Measurements from ENCODE around the gene ENOX1. TPM values are rescaled to one million over a fixed set of nuclear protein-coding genes. Genes with fewer than 3 reads are reported as not detected.

Gene ENOX1
- total and polyA plus RNA-seq, 2 of the 13 experiments (the other 11 are each of a cell fraction or from before 2014, with no cell fraction given): not detected

DNA sequence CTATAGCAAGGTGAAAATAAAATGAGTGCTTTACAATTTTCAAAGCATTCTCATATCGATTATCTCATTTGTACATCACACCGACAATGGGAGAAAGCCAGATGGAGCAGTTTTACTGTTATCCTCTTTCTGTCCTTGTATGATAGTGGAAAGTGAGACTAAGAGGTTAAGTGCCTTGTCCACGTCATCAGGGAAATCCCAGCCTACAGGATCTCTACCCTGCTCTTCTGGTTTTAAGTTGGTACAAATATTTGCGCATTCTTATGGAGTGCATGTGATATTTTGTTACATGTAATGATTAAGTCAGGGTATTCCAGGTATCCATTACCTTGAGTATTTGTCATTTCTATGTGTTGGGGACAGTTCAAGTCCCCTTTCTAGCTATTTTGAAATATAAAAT is 12.4 kb upstream of the ENOX1 start:
- Histone ChIP-seq H4K20me1 (ENCODE audit: insufficient read depth, low read length) (no peaks in the 10 kb centered on the region), H3K79me2 (ENCODE audit: insufficient read depth, low read length) (no peaks in the 10 kb centered on the region), H3K27ac (ENCODE audit: extremely low read length, insufficient read depth, low read length) (no peak overlapping the region), H3K4me2 (ENCODE audit: low read depth, low read length) (no peak overlapping the region), H3K27me3 (ENCODE audit: control insufficient read depth in 1 of 2, insufficient read depth in 2 of 2, low read length in 2 of 2) (no peaks in the 10 kb centered on the region), H3K36me3 (replicated peaks in 1 of 2; ENCODE audit: control insufficient read depth in 1 of 2, insufficient read depth in 2 of 2, low read length in 2 of 2) (no peaks in the 10 kb centered on the region), H3K9ac (ENCODE audit: insufficient read depth, low read depth, low read length) (no peak overlapping the region), H3K4me1 (ENCODE audit: insufficient read depth, low read length) (no peaks in the 10 kb centered on the region), H3K4me3 (replicated peaks in 1 of 3; ENCODE audit: insufficient read depth in 1 of 3, low read depth in 2 of 3, low read length in 3 of 3) (no peak overlapping the region), H3K9me3 (ENCODE audit: low read length) (no peaks in the 10 kb centered on the region), H2AFZ (ENCODE audit: low read length) (no peak overlapping the region)
- no peak for DNase-seq (ENCODE audit: low spot score)
- BruUV-seq (replicated peaks): no TSS peak
- intact Hi-C loops (cut with micrococcal nuclease; ENCODE audit: unreplicated experiment) (no loop called here), in situ Hi-C loops (cut with HindIII; ENCODE audit: extremely low pct_ligation_motif_present, low pct_unique_long_range_greater_than_20kb) (loop anchor here (10.0 to 25.0 kb wide), 2 partner anchors 487 to 1204 kb away; no protein-coding TSS in a partner anchor)
- TF ChIP-seq ZNF383 (CRISPR knock-in tag; IDR thresholded peaks at IDR 0.05; ENCODE audit: borderline replicate concordance) (no peak), CREB1 (IDR thresholded peaks at IDR 0.05) (peak; percentile 69), CREB1 (CRISPR knock-in tag; IDR thresholded peaks at IDR 0.05) (no peak)
- CTCF ChIA-PET (ENCODE audit: low intra/inter-chr PET ratio, low total read pairs): no interaction called here
- 0% methylated on average over 4 of the region's 4 CpGs for WGBS (ENCODE audit: low lambda C conversion rate)
- no peak for ATAC-seq
- POLR2A ChIA-PET: no interaction called here
- FAIRE-seq: no peak

DNA sequence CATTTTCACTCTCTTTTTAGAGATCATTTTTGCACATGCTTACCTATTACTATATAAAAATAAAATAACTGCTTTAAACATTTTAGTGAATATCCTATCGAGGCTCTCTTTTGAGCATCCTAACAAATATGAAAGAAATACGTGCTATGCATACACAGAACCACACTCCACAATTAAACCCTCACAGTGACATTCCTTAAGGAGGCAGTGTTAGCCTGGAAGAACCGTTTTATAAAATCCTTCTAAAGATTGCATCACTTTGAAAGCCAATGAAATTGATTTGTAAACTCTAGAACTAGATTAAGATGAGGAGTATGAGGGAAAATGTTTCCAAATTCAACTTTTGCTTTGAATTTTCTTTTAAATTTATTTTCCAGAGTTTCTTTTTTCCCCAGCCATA is 11.1 kb upstream of the ENOX1 start:
- TF ChIP-seq ZNF143 (CRISPR knock-in tag; IDR thresholded peaks at IDR 0.05): no peak
- TF ChIP-seq DNMT1 (CRISPR knock-in tag; IDR thresholded peaks at IDR 0.05): no peak
- no peak for TF ChIP-seq ZNF781 (CRISPR knock-in tag; IDR thresholded peaks at IDR 0.05; ENCODE audit: borderline replicate concordance, not compliant biosample characterization)
- no peak for TF ChIP-seq PHF20 (CRISPR knock-in tag; IDR thresholded peaks at IDR 0.05)
- TF ChIP-seq, protein P1, sequence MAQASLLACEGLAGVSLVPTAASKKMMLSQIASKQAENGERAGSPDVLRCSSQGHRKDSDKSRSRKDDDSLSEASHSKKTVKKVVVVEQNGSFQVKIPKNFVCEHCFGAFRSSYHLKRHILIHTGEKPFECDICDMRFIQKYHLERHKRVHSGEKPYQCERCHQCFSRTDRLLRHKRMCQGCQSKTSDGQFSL (CRISPR knock-in tag; IDR thresholded peaks at IDR 0.05): no peak
- no peak for TF ChIP-seq HCFC1 (IDR thresholded peaks at IDR 0.05; ENCODE audit: low read depth, low read length)
- H3K4me2 ChIP-seq (ENCODE audit: low read depth, low read length): no peak overlapping the region
- no peaks in the 10 kb centered on the region for H3K27me3 ChIP-seq (ENCODE audit: control insufficient read depth in 1 of 2, insufficient read depth in 2 of 2, low read length in 2 of 2)
- H3K79me2 ChIP-seq (ENCODE audit: insufficient read depth, low read length): no peaks in the 10 kb centered on the region
- ATAC-seq: no peak
- no peak for DNase-seq (ENCODE audit: low spot score)
- in situ Hi-C loops (cut with HindIII; ENCODE audit: extremely low pct_ligation_motif_present, low pct_unique_long_range_greater_than_20kb): loop anchor here (10.0 to 25.0 kb wide), 2 partner anchors 486 to 1203 kb away; no protein-coding TSS in a partner anchor
- no peak overlapping the region for H3K9ac ChIP-seq (ENCODE audit: insufficient read depth, low read depth, low read length)
- no peaks in the 10 kb centered on the region for H3K36me3 ChIP-seq (replicated peaks in 1 of 2; ENCODE audit: control insufficient read depth in 1 of 2, insufficient read depth in 2 of 2, low read length in 2 of 2)
- no peaks in the 10 kb centered on the region for H3K4me1 ChIP-seq (ENCODE audit: insufficient read depth, low read length)
- no peak overlapping the region for H3K27ac ChIP-seq (ENCODE audit: extremely low read length, insufficient read depth, low read length)
- no peaks in the 10 kb centered on the region for H4K20me1 ChIP-seq (ENCODE audit: insufficient read depth, low read length)
- no peaks in the 10 kb centered on the region for H3K9me3 ChIP-seq (ENCODE audit: low read length)
- ChIA-PET CTCF (ENCODE audit: low intra/inter-chr PET ratio, low total read pairs) (no interaction called here), POLR2A (no interaction called here)
- intact Hi-C loops (cut with micrococcal nuclease; ENCODE audit: unreplicated experiment): no loop called here
- no TSS peak for BruUV-seq (replicated peaks)
- no peak for FAIRE-seq
- H3K4me3 ChIP-seq (replicated peaks in 1 of 3; ENCODE audit: insufficient read depth in 1 of 3, low read depth in 2 of 3, low read length in 3 of 3): no peak overlapping the region
- no peak overlapping the region for H2AFZ ChIP-seq (ENCODE audit: low read length)
- WGBS (ENCODE audit: low lambda C conversion rate): 0% methylated on average over 3 of the region's 3 CpGs

Data from HepG2 (cell line).